Kidney capillary endothelial cell (primary cell): ENCODE data around the gene DAB1.

Experiments used
- DNase-seq: peaks from one replicate; pipeline ENCODE4 v3.0.0-alpha.2; 2018; ENCODE audit warnings: low spot score

DAB1 gene

GRCh38 chr1:57423656-57424211, at the start of gene DAB1:
DAB1 (minus strand) TSS chr1:57424060; CDS start chr1:57291030, 133,030 bp downstream.
- DNase-seq, result no peak

- DNase-seq, result no peak
These were observed 49.6 kb upstream of the DAB1 start for GRCh38 chr1:57473448-57473847.

GRCh38 chr1:57471995-57472394, 48.1 kb upstream of the DAB1 start:
- DNase-seq, result no peak

GRCh38 chr1:57470036-57470435, 46.2 kb upstream of the DAB1 start:
- no peak for DNase-seq

GRCh38 chr1:57468641-57469523, 45.0 kb upstream of the DAB1 start:
- DNase-seq, result no peak

GRCh38 chr1:57467830-57468229, 44.0 kb upstream of the DAB1 start:
- no peak for DNase-seq

GRCh38 chr1:57464756-57465155, 40.9 kb upstream of the DAB1 start:
- no peak for DNase-seq

GRCh38 chr1:57463343-57463742, 39.5 kb upstream of the DAB1 start:
- no peak for DNase-seq

- DNase-seq, result no peak
These were observed 37.5 kb upstream of the DAB1 start for GRCh38 chr1:57461405-57461804.

- DNase-seq, result no peak
These were observed 27.7 kb upstream of the DAB1 start for GRCh38 chr1:57451516-57451915.

GRCh38 chr1:57450981-57451380, 27.1 kb upstream of the DAB1 start:
- DNase-seq, result no peak

GRCh38 chr1:57447551-57447950, 23.7 kb upstream of the DAB1 start:
- no peak for DNase-seq

GRCh38 chr1:57443004-57443403, 19.1 kb upstream of the DAB1 start:
- no peak for DNase-seq

GRCh38 chr1:57440096-57440495, 16.2 kb upstream of the DAB1 start:
- DNase-seq, result no peak

GRCh38 chr1:57431400-57431799, 7.5 kb upstream of the DAB1 start:
- DNase-seq, result no peak

GRCh38 chr1:57424231-57425027, 569 bp upstream of the DAB1 start:
- peak; percentile 11 for DNase-seq

GRCh38 chr1:57423135-57423655, 665 bp downstream of the DAB1 start:
- DNase-seq, result no peak

- no peak for DNase-seq
These were observed 1.4 kb downstream of the DAB1 start for GRCh38 chr1:57422271-57423134.

- no peak for DNase-seq
These were observed 2.1 kb downstream of the DAB1 start for GRCh38 chr1:57421806-57422205.

GRCh38 chr1:57420981-57421785, 2.7 kb downstream of the DAB1 start:
- no peak for DNase-seq

- no peak for DNase-seq
These were observed 4.9 kb downstream of the DAB1 start for GRCh38 chr1:57418971-57419370.
